HEK293T (cell line): ENCODE data around the gene SLC24A4.

ENCODE experiments used
- ARNT ChIP-seq: fragments of 450-650 bp; IDR thresholded peaks from 2 replicates; pipeline ENCODE4 v1.6.1; 2017; ENCODE audit warnings: mild to moderate bottlenecking
- BHLHE40 ChIP-seq: fragments of 450-650 bp; IDR thresholded peaks from 2 replicates; pipeline ENCODE4 v1.6.1; 2016; ENCODE audit warnings: mild to moderate bottlenecking, moderate library complexity, borderline replicate concordance
- CTBP1 ChIP-seq: fragments of 450-650 bp; IDR thresholded peaks from 2 replicates; pipeline ENCODE4 v1.6.1; 2016; ENCODE audit warnings: borderline replicate concordance
- ELF4 ChIP-seq: fragments of 450-650 bp; IDR thresholded peaks from 2 replicates; pipeline ENCODE4 v1.6.1; 2017; ENCODE audit warnings: antibody characterized with exemption
- FOXA1 ChIP-seq: fragments of 450-650 bp; IDR thresholded peaks from 2 replicates; pipeline ENCODE4 v1.6.1; 2016; ENCODE audit warnings: mild to moderate bottlenecking
- FOXM1 ChIP-seq: fragments of 450-650 bp; IDR thresholded peaks from 2 replicates; pipeline ENCODE4 v1.6.1; 2017; ENCODE audit warnings: mild to moderate bottlenecking, borderline replicate concordance
- LEF1 ChIP-seq: fragments of 450-650 bp; IDR thresholded peaks from 2 replicates; pipeline ENCODE4 v1.6.1; 2017; ENCODE audit warnings: mild to moderate bottlenecking, borderline replicate concordance
- NFRKB ChIP-seq: fragments of 450-650 bp; IDR thresholded peaks from 2 replicates; pipeline ENCODE4 v1.6.1; 2016; ENCODE audit warnings: mild to moderate bottlenecking, moderate library complexity
- SP1 ChIP-seq: fragments of 450-650 bp; IDR thresholded peaks from 2 replicates; pipeline ENCODE4 v1.6.1; 2017
- SUZ12 ChIP-seq: fragments of 450-650 bp; IDR thresholded peaks from 2 replicates; pipeline ENCODE4 v1.6.1; 2016; ENCODE audit warnings: mild to moderate bottlenecking
- TARDBP ChIP-seq: fragments of 450-650 bp; IDR thresholded peaks from 2 replicates; pipeline ENCODE4 v1.6.1; 2016
- ZNF384 ChIP-seq: fragments of 450-650 bp; IDR thresholded peaks from 2 replicates; pipeline ENCODE4 v1.6.1; 2016
- TF ChIP-seq, protein P1 (sequence below): fragments of 450-650 bp; IDR thresholded peaks from 2 replicates; pipeline ENCODE4 v1.6.1; 2016

DNA sequence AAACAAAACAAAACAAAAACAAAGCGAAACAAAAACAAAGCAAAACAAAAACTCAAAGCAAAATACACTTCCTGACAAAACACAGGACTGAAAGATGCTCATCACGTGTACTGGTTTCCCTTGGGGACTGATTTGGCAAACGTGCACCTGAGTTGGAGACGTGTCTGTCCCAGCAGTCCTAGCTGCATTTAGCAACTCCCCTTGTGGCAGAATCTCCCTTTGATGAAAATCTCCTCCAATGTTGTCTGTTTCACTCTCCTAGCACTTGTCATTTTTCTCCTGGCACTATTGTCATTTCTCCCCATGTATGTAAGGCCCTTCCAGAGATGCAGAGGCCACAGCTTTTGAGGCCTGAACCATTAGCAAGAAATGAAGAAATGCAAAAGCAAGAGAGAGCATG lies 6.8 kb upstream of the SLC24A4 start:
- no peak for TF ChIP-seq SP1
- no peak for TF ChIP-seq SUZ12
- TF ChIP-seq FOXM1: no peak
- no peak for TF ChIP-seq LEF1
- TF ChIP-seq TARDBP: no peak
- no peak for TF ChIP-seq CTBP1
- no peak for TF ChIP-seq BHLHE40
- no peak for TF ChIP-seq NFRKB
- TF ChIP-seq ZNF384: no peak
- TF ChIP-seq, protein P1, sequence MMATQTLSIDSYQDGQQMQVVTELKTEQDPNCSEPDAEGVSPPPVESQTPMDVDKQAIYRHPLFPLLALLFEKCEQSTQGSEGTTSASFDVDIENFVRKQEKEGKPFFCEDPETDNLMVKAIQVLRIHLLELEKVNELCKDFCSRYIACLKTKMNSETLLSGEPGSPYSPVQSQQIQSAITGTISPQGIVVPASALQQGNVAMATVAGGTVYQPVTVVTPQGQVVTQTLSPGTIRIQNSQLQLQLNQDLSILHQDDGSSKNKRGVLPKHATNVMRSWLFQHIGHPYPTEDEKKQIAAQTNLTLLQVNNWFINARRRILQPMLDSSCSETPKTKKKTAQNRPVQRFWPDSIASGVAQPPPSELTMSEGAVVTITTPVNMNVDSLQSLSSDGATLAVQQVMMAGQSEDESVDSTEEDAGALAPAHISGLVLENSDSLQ: no peak
- TF ChIP-seq FOXA1: no peak
- no peak for TF ChIP-seq ELF4
- TF ChIP-seq ARNT: no peak
